ENCODE data around the gene CAPRIN2.

DNA sequence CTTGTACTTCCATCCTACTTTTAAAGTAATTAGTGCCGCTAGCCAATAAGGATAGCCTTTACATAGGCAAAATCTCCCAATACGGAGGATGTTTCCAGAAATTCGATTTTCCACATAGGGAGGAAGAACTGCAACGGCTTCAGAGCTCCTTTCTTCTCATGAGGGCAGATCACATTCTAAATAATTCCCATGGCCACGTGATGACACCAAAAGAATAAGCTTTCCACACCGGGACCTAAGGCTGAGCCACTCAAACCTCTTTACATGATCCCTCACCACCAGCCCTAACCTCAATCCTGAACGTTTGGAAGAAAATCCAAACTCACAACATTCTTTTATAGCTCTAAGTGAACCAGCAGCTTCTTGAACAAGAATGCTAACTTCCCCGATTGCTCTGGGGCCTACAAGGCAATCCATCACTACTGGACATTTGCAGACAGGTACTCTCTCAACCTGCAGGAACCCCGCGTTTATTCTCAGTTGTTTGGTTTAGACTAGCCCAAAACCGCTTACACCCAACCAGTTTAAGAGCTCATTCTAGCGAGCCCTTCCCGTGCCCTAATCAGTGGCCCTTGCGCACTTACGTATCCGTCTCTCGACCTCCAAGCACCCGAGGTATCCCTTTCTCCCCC lies 884 bp downstream of the CAPRIN2 start:
- no peak for TF ChIP-seq POLR2A (IDR thresholded peaks at IDR 0.05)
- TF ChIP-seq, protein P1, sequence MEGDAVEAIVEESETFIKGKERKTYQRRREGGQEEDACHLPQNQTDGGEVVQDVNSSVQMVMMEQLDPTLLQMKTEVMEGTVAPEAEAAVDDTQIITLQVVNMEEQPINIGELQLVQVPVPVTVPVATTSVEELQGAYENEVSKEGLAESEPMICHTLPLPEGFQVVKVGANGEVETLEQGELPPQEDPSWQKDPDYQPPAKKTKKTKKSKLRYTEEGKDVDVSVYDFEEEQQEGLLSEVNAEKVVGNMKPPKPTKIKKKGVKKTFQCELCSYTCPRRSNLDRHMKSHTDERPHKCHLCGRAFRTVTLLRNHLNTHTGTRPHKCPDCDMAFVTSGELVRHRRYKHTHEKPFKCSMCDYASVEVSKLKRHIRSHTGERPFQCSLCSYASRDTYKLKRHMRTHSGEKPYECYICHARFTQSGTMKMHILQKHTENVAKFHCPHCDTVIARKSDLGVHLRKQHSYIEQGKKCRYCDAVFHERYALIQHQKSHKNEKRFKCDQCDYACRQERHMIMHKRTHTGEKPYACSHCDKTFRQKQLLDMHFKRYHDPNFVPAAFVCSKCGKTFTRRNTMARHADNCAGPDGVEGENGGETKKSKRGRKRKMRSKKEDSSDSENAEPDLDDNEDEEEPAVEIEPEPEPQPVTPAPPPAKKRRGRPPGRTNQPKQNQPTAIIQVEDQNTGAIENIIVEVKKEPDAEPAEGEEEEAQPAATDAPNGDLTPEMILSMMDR (IDR thresholded peaks at IDR 0.05): no peak
